ENCODE data around the gene ADIG.

Gene ADIG

DNA sequence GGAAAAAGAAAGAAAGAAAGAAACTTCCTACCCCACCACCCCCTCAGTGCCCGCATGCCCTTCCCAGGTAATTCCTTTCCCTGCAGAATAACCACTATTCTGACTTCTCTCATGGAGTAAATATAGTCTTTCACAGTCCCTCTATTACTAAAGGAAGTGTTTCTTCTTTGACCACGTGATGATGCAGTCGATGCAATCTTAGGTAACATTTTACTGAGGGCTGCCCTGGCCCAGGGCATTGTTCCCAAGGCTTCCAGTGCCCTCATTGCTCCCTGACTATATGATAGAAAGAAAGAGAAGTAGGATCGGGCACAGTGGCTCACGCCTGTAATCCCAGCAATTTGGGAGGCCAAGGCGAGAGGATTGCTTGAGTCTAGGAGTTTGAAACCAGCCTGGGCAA is 49.7 kb downstream of the ADIG start:
- DNase-seq (ENCODE audit: low spot score) (no peak), FAIRE-seq (no peak)

GRCh38 chr20:38631155-38632022 is 50.4 kb downstream of the ADIG start:
- no peak for FAIRE-seq
- DNase-seq (ENCODE audit: low spot score): no peak

DNA sequence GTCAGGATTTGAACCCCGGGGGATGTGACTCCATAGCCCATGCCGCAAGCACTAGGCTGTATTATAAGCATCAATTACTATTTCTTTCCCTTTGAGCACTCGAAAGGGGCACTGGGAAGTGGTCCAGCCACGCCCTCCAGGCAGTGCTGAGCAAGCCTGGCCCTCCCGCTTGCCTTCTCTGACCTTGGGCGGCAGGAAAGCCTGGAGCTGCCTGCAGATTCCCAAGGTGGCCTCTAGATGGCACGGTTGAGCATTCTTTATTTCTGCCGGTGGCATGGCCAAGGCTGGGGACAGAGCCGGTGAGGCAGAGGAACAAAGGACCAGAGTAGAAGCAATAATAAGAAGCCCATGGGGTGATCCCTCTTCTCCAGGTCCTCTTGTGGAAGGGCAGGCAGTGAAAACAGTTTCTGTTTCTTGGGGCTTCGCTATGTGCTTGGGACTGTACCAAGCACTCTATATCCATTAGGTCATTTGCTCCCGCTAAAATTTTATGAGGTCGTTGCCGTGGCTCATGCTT is 52.6 kb downstream of the ADIG start:
- FAIRE-seq (peak; percentile 81), DNase-seq (ENCODE audit: low spot score) (peak; percentile 91)

- DNase-seq (ENCODE audit: low spot score) (peak; percentile 36), FAIRE-seq (no peak)
These were observed 54.8 kb downstream of the ADIG start for GRCh38 chr20:38635721-38636288.
